ENCODE results near the gene HBE1. TPM values are rescaled to one million over a fixed set of nuclear protein-coding genes. Genes with fewer than 3 reads are reported as not detected.

Gene HBE1
- total RNA-seq, 1 experiment from 2014 or later, result 3.2 TPM

- intact Hi-C loops (cut with micrococcal nuclease; ENCODE audit: unreplicated experiment), result loop anchor here (10.0 kb wide), 1 partner anchor 1095 kb away; no protein-coding TSS in a partner anchor
- in situ Hi-C loops (cut with HindIII; ENCODE audit: low pct_unique_long_range_greater_than_20kb, low sequenced_read_pairs), result no loop called here
These were observed 9.8 kb upstream of the HBE1 start for GRCh38 chr11:5279471-5280090.

GRCh38 chr11:5277807-5278382 lies 8.2 kb upstream of the HBE1 start:
- no peak for ATAC-seq
- DNase-seq (ENCODE audit: low read depth, low spot score), result no peak
- Histone ChIP-seq H3K9me3 (ENCODE audit: control insufficient read depth, insufficient read depth, low read depth, low read length) (no peaks in the 10 kb centered on the region), H3K4me3 (ENCODE audit: low read depth in 2 of 2, low read length in 2 of 2) (no peak overlapping the region), H3K27me3 (ENCODE audit: control insufficient read depth, insufficient read depth, low read length) (no peaks in the 10 kb centered on the region), H3K4me1 (ENCODE audit: control insufficient read depth, insufficient read depth, low read length) (peaks cover 7% of the 10 kb centered on the region; the same call in 1 of the 2 replicates), H3K27ac (ENCODE audit: low read length) (no peak overlapping the region), H3K36me3 (ENCODE audit: control insufficient read depth, insufficient read depth, low read length) (no peaks in the 10 kb centered on the region)
- ChIA-PET CTCF (interaction anchor here (1.1 kb wide), 1 partner anchor 973 kb away, joined by 3 read pairs; no protein-coding TSS in a partner anchor), POLR2A (no interaction called here)
- in situ Hi-C loops (cut with HindIII; ENCODE audit: low pct_unique_long_range_greater_than_20kb, low sequenced_read_pairs), result no loop called here
- no TSS peak for BruUV-seq (replicated peaks)
- intact Hi-C loops (cut with micrococcal nuclease; ENCODE audit: unreplicated experiment), result no loop called here
- no peak for TF ChIP-seq CTCF (IDR thresholded peaks at IDR 0.05)
- no peak for TF ChIP-seq REST (IDR thresholded peaks at IDR 0.05; ENCODE audit: insufficient read depth in 1 of 2, low read depth in 2 of 2, low read length in 1 of 2)
- no peak for TF ChIP-seq POLR2AphosphoS5 (IDR thresholded peaks at IDR 0.05; ENCODE audit: low read depth, low read length)
- TF ChIP-seq TCF7L2 (IDR thresholded peaks at IDR 0.05; ENCODE audit: low read depth, low read length), result no peak

More at GRCh38 chr11:5279471-5280090, 9.8 kb upstream of the HBE1 start:
- Histone ChIP-seq H3K27me3 (ENCODE audit: control insufficient read depth, insufficient read depth, low read length) (no peaks in the 10 kb centered on the region), H3K4me3 (ENCODE audit: low read depth in 2 of 2, low read length in 2 of 2) (no peak overlapping the region), H3K9me3 (ENCODE audit: control insufficient read depth, insufficient read depth, low read depth, low read length) (no peaks in the 10 kb centered on the region), H3K36me3 (ENCODE audit: control insufficient read depth, insufficient read depth, low read length) (no peaks in the 10 kb centered on the region), H3K4me1 (ENCODE audit: control insufficient read depth, insufficient read depth, low read length) (peaks cover 7% of the 10 kb centered on the region; the same call in 1 of the 2 replicates), H3K27ac (ENCODE audit: low read length) (0 out of 2 replicates have a peak overlapping the region, but pooled peaks have one; percentile 18)
- ChIA-PET CTCF (no interaction called here), POLR2A (no interaction called here)
- DNase-seq (ENCODE audit: low read depth, low spot score) (no peak), ATAC-seq (no peak)
- BruUV-seq (replicated peaks), result no TSS peak
- no peak for TF ChIP-seq SIN3A (IDR thresholded peaks at IDR 0.05; ENCODE audit: borderline replicate concordance, insufficient read depth, low read depth, low read length)
- no peak for TF ChIP-seq POLR2AphosphoS5 (IDR thresholded peaks at IDR 0.05; ENCODE audit: low read depth, low read length)
- TF ChIP-seq REST (IDR thresholded peaks at IDR 0.05; ENCODE audit: insufficient read depth in 1 of 2, low read depth in 2 of 2, low read length in 1 of 2), result no peak
- TF ChIP-seq CTCF (IDR thresholded peaks at IDR 0.05), result no peak
- no peak for TF ChIP-seq TCF7L2 (IDR thresholded peaks at IDR 0.05; ENCODE audit: low read depth, low read length)

Data from Panc1 (cell line).